Activated naive CD4-positive, alpha-beta T cell treated with Interleukin-2 at 50 U/mL for 16 hours (primary cell): ENCODE results near the gene GYG1.
"Not testable (repeated sequence)": the region's sequence is repeated elsewhere in the genome, so short reads cannot be mapped to it uniquely, and the experiment has no call there.

Experiments used
- DNase-seq: peaks from one replicate; pipeline ENCODE4 v3.0.0-alpha.2; 2020

Gene GYG1

DNA sequence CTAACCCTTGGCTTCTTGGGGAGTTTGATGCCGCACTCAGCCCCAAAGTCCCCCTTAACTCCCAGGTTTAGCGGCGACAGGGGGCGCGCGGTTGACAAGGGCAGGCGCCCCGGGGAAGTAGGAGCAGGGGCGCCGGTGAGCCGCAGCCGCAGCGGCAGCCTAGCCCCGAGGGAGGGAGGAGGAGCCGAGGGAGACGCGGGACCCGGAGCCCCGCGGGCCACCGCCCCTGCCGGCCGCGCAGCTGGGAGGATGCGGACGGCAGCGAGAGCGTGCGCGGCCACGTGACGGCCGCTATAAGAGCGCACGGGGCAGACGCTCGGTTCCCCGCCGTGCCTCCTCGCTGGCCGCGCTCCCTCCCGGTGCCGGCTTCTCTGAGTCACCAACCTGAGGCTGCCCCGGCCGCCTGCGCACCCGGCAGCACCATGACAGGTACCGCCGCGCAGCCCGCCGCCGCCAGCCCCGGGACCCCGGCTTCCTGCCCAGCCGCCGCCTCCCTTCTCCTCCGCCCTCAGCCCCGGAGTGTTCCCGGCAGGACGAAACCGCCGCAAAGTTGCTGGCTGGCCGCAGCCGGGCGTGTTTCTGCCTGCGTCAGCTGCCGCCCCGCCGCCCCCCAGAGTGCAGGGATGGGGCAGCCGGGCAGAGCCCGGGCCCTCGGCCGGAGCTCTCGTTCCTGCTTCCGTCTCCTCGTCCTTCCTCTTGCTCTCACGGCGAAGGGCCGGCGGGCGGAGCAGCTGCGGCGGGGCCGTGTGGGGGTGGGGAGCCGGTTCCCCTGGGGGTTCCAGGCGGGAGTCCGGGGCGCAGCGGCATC lies at the start of gene GYG1:
Gene GYG1, plus strand, starts transcription at position 322 of the 808 bp plus-strand sequence. Its CDS starts 101 bp downstream, at position 423.
- peak; percentile 83 for DNase-seq

DNA sequence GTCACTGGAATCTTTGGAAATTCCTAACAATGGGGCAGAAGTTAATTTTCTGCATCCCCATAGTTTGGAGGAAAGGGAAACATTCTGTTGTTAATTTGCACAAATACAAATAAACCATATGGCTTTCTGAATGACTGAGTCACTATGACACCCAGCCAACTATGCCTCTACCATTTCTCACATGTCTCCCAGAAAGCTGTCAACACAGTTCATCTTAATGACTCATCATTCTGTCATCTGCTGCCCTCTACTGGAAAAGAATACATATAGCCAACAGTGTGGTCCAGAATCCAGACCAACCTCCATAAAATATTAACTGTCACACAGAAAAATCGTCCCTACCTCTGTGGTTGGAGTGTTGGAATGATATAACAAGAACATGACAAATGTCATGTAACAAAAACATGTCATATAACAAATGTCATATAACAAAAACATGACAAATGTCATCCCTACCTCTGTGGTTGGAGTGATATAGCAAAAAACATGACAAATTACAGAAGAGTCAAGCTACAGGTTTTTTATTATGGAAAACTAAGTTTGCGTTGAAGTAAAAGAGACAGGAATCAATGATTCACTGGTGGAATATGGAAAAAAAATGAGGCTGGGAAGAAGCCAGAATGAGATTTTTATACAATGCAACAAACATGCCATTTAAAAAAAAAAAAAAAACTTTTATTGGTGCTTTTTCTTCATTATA lies 47.7 kb upstream of the GYG1 start:
- peak; percentile 3 for DNase-seq

DNA sequence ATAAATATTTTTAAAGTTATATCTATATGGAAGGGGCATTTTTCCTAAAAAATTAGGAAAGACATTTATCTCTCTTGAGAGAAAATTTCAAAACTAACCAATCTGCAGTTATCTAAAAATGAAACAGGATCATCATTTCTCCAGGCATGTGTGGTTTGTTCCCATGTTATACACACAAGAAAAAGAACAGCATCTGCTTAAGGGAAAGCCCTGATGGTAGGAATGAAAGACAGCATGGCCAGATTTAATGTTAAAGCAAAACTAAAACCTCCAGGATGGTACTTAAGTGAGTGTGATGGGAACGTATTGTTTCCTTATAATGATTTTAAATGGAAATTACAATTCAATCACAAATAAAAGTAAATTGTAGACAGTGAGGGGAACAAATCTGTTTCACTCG lies 46.2 kb upstream of the GYG1 start:
- DNase-seq = no peak

DNA sequence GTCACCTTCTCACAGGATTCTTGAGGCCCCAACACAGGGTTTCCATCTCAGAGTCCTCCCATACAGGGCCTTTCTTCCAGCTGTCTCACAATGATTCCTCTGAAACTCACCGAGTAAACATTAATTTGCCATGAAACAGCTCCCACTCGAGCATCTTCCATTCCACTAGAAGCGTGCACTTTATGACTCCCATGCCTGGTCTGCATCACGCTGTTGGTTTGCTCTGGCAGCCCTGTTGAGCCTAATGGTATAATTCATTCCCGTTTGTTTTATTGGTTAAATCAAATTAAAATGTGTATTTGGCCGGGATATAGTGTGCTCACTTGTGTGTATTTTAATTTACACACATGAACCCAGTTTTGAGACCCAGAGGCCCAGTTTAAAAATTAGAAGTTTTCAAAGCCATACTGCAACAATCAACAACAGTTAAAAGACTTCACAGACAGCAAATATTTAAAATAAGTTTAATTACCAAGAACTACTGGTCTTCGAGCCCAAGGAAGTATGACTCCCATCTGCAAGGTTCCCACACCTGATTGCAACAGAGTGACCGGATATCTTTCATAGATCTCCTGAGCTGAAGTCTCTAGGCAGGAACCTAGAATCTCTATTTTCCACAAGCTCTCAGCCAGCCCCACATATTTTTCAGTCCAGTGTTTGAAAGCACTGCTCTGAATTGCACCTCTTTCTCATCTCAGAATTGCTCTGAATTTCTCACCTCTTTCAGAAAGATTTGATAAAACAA lies 42.3 kb upstream of the GYG1 start:
- no peak for DNase-seq

DNA sequence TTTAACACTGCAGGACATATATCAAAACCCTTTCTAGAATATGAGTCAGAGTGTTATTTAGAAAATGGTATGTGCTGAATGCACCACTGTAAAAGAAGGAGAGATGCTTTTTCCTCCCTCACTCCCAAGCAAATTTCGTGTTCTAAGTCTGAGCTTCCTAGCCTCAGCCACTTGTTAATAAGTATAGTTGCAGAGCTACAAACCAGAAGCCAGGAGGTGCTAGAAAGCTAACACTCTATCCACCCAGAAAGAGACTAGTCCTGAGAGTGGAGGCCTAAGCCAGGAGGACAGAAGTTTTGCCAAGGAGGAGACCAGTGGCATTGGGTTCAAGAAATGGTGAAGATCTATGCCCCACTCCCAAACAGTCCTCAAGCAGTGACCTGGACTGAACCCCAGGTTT lies 40.5 kb upstream of the GYG1 start:
- DNase-seq = no peak

DNA sequence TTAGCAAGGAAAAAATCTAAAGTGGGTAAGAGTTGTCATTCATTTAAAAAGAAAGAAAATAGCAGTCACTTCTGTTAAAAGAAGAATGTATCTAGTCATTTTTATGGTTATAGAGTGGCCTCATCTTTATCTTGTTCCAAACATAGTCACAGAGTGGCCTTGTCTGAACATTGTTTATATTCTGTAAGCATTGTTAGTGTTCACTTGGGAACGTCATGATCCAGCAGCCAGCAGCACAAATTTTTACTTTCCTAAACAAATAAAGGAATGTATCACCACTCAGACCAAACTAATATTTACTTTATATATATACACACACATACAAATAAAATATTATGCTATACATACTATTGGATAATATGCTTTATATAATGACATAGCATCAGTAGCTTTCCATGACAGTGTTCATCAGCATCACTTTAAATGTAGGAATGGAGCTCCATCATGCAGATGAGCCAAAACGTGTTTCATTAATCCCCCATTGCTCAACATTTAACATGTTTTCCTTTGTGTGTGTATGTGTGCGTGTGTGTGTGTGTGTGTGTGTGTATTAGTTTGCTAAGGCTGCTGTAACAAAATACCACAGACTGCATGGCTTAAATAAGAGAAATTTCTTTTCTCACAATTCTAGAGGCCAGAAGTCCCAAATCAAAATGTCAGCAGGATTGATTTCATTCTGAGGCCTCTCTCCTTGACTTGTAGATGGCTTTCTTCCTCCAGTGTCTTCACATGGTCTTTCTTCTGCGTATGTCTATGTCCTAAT lies 39.6 kb upstream of the GYG1 start:
- DNase-seq = no peak

DNA sequence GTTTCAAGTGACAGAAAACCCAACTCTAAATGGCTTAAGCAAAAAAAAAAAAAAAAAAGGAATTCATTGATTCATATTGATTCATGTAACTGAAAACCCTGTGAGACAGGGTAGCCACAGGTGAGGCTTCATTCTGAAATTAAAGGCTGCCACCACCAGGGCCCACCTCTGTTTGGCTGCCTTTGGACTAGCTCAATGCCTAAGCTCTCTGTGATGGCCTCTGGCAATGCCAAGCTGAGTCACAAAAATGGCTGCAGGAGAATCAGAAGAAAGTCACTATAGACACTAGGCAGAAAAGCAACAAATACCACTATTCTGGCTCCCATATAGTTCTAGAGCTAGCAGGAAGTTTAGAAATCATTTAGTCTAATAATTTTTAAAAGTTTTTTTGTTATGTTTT lies 38.2 kb upstream of the GYG1 start:
- no peak for DNase-seq

DNA sequence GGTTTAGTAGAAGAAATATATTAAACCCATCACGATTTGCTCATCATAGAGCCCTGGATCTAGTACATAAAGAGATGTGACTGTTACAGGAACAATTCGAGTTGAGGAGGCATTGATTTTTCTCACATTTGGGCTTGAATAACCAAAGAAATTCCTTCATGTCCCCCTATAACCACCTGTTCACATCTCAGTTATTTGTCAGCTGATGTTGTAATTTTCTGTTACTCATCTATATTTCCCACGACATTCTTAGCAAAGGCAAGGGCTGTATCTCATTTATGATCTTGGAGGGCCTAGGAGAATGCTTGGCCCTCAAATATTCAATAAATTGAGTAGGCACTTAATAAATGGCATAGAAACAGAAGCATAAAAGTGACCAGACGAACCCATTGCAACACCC lies 36.4 kb upstream of the GYG1 start:
- no peak for DNase-seq

DNA sequence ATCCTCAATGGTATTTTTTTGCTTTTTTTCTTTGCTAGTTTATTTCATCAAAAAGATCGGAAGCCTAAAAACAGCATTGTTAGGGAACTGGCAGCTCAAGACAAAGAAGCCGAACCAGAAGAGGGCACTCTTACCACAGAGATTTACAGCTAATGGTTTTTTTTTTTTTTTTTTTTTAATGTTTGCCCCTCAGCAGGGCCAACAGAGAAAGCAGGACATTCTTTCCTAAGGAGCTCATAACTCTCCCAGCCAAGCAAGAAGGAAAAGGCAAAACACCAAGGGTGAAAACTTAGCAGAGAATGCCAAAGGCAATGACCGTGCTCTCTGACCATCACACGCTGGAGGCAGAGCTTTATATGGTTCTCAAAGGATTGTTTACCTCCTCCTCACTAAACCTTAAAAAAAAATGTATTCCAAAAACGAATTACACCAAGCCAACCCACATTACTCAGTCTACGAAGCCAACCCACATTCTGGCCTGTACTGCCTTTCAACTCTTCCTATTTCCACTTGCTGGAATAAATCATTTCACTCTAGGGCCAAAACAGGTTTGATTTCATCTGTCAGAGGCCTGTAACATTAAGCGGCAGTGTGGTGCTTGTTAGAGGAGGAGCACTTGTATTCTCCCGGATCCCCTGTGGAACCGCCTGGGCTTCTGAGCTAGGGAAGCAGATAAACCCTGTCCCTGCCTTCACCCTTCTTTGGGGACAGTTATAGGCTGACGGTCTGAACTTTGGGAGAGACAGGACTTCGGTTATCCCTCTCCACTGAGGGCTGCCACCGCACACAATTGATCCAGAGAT lies 35.6 kb upstream of the GYG1 start:
- peak; percentile 6 for DNase-seq

DNA sequence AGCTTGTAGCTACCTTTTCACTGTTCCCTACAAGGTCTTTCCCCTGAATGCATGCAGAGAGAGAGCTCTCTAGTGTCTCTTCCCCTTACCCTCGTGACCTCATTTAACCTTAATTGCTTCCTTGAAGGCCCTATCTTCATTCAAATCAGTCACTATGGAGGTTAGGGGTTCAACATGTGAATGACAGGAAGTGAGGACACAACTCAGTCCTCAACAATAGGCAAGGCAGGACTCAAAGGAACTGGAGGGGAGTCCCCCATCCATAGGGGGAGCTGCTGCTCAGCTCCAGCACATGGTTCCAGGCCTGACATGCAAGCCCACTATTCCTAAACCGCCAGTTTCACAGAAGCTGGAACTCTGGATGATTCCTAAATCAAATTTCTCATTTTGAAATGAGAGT lies 33.8 kb upstream of the GYG1 start:
- no peak for DNase-seq

DNA sequence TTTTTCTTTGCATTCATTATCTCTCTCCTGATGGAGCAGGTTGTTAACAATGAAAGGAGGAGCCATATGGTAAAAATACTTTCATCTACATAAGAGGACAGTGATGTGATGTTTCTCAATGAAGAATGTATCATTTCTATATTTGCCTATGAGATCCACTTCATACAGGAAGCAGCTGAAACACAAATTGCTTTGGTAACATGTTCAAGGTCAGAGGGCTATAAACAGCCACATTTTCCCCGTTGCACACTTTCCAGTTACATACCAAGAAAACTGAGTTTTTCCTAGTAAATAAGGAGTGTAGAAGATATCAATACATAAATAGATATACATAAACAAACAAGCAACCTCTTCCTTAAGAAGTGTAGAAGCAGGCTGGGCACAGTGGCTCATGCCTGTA lies 32.6 kb upstream of the GYG1 start:
- DNase-seq = no peak

DNA sequence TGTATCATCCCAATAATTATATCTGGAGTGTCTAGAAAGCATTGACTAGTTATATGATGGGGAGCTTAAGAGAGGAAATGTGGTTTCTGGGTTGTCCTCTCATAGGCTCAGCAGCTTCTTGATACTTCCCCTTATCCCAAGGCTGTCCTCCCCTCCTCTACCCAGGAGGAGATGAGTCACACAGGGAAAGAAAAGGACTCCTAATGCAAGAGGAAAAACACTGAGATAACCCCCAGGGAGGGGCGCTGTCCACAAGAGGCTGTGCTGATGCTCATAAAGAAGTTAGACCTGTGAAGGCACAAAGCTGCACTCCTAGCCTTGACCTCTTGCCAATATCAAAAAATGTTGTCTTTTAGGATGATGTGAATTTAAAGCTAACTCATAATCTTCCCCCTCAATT lies 28.8 kb upstream of the GYG1 start:
- no peak for DNase-seq

DNA sequence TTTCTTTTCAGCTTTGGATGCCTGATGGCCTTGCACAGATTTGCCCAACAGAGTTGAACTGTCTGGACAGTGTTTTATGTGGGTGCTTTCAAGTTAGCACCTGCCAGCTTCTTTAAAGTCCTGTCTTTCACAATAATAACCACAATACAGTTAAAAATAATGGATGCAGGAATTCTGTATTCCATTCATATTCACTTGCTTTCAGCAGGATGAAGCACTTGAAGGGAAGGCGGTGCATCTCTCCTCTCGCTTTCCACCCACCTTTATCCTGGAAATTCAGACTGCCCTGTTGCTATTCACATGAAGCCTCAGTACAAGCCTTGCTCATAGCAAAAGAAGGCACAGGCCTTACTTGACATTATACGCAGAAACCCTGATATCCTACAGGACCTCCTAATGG lies 26.5 kb upstream of the GYG1 start:
- no peak for DNase-seq

DNA sequence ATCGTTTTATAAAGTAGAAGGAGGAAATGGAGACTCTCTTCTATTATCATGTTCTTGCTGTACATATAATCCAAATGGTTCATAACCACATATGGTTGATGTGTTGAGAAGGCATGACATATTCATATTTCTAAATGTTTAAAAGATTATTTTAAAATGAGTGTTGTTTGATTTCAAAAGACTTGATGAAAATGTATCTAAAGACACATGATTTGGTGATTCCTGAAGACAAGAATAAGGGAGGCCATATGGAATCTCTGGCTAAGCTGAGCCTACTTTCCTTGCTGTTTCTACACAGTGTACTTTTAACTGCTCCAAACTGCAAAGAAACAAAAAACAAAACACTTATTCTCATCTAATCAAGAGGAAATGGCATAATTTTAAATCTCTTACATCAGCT lies 23.0 kb upstream of the GYG1 start:
- DNase-seq = no peak

DNA sequence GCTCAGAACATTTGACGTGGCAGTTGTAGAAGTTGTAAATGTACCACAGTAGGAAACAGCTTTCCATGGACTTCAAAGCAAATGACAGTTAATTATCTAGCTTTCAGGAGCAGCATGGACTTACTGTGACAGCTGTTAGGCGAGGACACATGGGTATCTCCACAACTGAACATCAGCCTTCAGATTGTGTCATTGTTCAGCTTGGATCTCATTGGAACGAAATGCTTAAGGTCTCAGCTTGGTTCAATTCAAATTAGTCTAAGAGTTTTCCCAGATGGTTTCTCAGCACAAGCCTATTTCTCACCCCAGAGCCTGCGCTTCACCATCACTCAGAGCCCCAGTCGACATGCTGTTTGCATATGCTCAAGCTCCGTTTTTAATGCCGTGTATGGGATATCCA lies 21.1 kb upstream of the GYG1 start:
- DNase-seq = no peak

DNA sequence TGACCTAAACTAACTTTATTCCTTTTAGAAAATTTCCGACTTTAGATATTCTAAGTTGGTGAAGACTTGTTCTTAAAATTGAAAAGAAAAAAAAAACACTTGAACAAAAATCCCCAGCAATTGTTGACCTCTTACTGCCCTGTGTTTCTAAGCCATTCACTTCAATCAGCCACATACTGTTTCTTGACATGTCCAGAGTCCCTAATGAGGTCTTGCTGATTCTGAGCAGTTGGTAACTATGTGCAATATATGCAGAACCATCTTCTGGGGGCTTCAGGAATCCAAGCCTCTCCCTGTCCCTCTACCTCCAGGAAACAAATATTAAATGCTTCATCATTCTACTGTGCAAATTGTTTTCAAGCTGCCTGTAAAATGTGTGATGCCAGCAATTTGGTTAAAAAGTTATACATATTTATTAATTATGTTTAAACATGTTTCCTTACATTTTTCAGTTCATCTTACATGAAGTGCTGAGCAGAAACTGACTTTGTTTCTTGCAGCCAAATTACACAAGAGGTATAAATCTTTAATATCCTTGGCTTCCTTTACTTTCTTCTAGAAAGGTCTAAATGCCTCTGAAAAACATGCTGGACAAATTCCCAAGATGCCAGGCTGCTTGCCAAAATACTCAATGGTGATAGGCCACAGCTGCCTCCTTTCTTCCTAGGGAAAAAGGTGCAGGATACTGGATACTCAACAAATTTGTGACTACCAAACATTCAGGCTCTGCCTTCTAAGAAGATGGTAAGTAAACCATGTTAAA lies 19.8 kb upstream of the GYG1 start:
- no peak for DNase-seq

DNA sequence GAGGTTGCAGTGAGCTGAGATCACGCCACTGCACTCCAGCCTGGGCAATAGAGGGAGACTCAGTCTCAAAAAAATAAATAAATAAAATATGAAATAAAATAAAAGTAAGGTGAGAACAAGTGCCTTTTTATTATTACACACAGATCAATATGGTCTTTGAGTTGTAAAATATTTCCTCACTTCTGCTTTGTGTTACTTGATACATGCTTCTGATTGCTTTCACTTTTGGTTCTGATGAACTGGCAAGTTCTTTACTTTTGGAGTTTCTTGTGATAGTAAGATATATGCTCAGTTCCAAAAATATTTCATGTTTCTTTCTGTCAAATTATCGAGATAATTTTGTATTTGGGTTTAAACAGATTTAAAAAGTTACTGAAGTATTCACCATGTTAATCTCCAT lies 16.6 kb upstream of the GYG1 start:
- DNase-seq = no peak

DNA sequence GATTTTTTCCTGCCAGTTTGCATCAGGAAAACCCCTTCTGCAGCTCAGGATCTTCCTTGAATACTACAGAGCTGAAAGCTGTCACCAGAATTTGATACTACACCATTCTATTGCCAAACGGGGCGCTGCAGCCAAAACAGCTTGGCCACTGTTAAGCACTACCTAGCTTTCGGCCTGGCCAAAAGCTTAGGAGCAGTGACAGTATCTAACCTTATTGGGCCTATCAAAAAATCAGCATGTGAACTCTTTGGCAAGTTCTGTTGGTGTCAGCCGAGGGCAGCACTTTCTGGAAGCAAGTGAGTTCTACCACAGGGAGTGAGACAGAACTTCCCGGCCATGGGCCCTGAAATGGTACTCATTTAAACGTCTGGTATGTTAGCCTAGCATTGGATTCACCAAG lies 16.1 kb upstream of the GYG1 start:
- no peak for DNase-seq

DNA sequence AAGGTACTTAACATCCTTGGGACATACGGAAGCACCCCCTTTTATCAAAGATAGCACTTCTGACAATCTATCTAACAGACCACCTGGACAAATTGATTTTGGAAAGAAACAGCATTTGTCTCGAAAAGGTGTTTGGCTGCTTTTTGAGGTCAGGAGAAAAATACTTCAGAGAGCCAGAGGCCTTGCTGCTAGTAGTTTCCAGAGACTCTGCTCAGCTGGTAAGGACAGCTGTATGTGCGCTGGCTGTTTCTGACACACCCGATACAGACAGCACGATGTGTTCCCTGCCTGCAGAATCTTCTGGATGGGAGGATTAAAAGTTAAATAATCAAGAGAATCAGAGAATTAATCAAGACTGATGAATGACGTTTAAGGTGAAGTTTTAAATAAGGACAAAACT lies 15.6 kb upstream of the GYG1 start:
- no peak for DNase-seq

DNA sequence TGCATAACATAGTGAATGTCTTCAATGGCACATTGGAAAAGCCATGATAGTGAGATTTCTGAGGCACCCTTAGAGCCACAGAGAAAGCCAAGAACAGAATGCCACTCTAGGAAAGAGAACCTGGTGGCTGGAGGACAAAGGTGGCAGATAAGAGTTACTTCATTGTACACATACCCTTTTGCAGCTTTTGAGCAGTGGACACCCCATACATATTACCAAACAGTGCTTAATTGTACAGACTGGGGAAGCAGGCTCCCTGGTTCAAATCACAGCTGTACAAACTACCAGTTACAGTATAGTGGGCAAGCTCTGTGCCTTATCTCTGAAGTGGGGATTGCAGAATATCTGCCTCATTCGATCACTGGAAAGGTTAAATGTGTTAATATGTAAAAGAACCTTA lies 10.1 kb upstream of the GYG1 start:
- no peak for DNase-seq

DNA sequence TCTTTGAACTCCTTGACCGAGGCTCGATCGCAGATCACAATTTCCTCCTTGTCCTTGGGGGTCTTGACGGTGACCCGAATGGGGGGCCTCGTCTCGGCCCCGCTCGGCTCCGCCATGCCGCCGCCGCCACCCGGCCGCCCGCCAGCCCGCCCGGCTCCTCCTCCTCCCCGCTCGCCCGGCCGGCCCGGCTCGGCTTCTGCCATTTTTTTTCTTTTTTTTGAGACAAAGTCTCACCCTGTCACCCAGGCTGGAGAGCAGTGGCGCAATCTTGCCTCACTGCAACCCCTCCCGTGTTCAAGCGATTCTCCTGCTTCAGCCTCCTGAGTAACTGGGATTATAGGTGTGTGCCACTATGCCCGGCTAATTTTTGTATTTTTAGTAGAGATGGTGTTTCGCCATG lies 3.8 kb upstream of the GYG1 start:
- DNase-seq = not testable (repeated sequence)

DNA sequence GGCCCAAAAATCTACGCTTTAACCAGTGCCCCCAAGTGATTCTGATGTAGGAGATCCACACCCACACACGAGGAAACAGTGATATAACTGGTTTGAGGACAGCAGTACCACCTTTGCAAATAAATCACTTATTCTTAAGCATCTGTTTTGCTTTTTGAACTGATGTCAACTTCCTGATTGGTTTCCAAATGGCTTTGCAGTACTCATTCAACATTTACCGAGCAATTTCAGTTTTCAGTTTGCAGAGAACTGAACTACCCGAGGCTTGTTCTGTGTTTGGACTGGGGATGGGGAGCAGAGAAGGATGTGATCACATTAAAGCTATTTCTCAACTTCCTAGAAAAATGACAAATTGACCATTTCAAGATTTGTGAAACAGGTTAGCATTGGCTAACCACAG lies 1.1 kb upstream of the GYG1 start:
- DNase-seq = no peak
